Measurements from ENCODE around the gene ADARB2. TPM values are rescaled to one million over a fixed set of nuclear protein-coding genes. Genes with fewer than 3 reads are reported as not detected.

The ADARB2 gene
- total and polyA plus RNA-seq, 10 of the 15 experiments (the other 5 are each of a cell fraction or from before 2014, with no cell fraction given) = 0.02 to 4.1 (median 0.76) TPM

GRCh38 chr10:1216574-1217236 lies 520.6 kb downstream of the ADARB2 start (continued):
- no peak for TF ChIP-seq RCOR1 (conservative IDR thresholded peaks at IDR 0.05; ENCODE audit: low read depth, low read length)
- TF ChIP-seq SIN3A (IDR thresholded peaks at IDR 0.05; ENCODE audit: low read depth, low read length) = no peak
- no peak for TF ChIP-seq MYB (IDR thresholded peaks at IDR 0.05; ENCODE audit: borderline replicate concordance, low read depth, low read length)
- no peak for TF ChIP-seq TARDBP (IDR thresholded peaks at IDR 0.05; ENCODE audit: borderline replicate concordance)
- no peak for TF ChIP-seq DPF2 (IDR thresholded peaks at IDR 0.05)
- TF ChIP-seq SUPT20H (IDR thresholded peaks at IDR 0.05; ENCODE audit: borderline replicate concordance, control insufficient read depth, low read depth, low read length) = no peak
- TF ChIP-seq USF1 (IDR thresholded peaks at IDR 0.05; ENCODE audit: borderline replicate concordance, extremely low read length, insufficient read depth, low read depth, low read length) = no peak
- TF ChIP-seq ZZZ3 (IDR thresholded peaks at IDR 0.05; ENCODE audit: control insufficient read depth, insufficient read length, low read depth) = no peak

GRCh38 chr10:1215862-1216573 lies 521.3 kb downstream of the ADARB2 start:
- WGBS (ENCODE audit: insufficient coverage, insufficient replicate concordance, low lambda C conversion rate, missing lambda C conversion rate) = 16% methylated on average over 22 of the region's 22 CpGs
- ChIA-PET SMC1A (ENCODE audit: uncharacterized antibody, unreplicated experiment) (no interaction called here), CTCF (no interaction called here), POLR2A (no interaction called here), RAD21 (ENCODE audit: unreplicated experiment) (no interaction called here)
- H3K36me3 ChIP-seq (ENCODE audit: control insufficient read depth in 2 of 2, insufficient read depth in 2 of 2, low read length in 1 of 2) = no peaks in the 10 kb centered on the region
- intact Hi-C loops (cut with micrococcal nuclease; ENCODE audit: unreplicated experiment) = no loop called here
- H3K27me3 ChIP-seq (replicated peaks in 1 of 2; ENCODE audit: control insufficient read depth in 2 of 2, insufficient read depth in 2 of 2, low read length in 1 of 2) = no peaks in the 10 kb centered on the region
- H3K4me2 ChIP-seq (ENCODE audit: control insufficient read depth, insufficient read depth) = no peak overlapping the region
- no peaks in the 10 kb centered on the region for H3K4me1 ChIP-seq (ENCODE audit: control insufficient read depth, insufficient read depth, low read length)
- no peak overlapping the region for H3K27ac ChIP-seq (ENCODE audit: control insufficient read depth, insufficient read depth)
- no peak overlapping the region for H3K4me3 ChIP-seq
- no peak overlapping the region for H2AFZ ChIP-seq (ENCODE audit: control insufficient read depth, low read depth, low read length)
- ATAC-seq = no peak
- BruUV-seq (replicated peaks) = no TSS peak
- H3K9me3 ChIP-seq (replicated peaks; ENCODE audit: control insufficient read depth, insufficient read depth, low read length) = no peaks in the 10 kb centered on the region
- no peak overlapping the region for H3K9ac ChIP-seq (ENCODE audit: control insufficient read depth, insufficient read depth, low read length)
- H4K20me1 ChIP-seq (ENCODE audit: control insufficient read depth, insufficient read depth) = no peaks in the 10 kb centered on the region
- DNase-seq (ENCODE audit: low read depth, low spot score) = no peak
- no peaks in the 10 kb centered on the region for H3K79me2 ChIP-seq (ENCODE audit: control insufficient read depth, insufficient read depth, low read length)
- in situ Hi-C loops (cut with MboI) = no loop called here
- FAIRE-seq = no peak
- no peak for TF ChIP-seq E2F8 (IDR thresholded peaks at IDR 0.05; ENCODE audit: low read depth, partially characterized antibody)
- TF ChIP-seq CHD2 (IDR thresholded peaks at IDR 0.05; ENCODE audit: borderline replicate concordance, low read depth, low read length) = no peak
- no peak for TF ChIP-seq ZNF207 (IDR thresholded peaks at IDR 0.05; ENCODE audit: borderline replicate concordance)
- no peak for TF ChIP-seq YBX1 (IDR thresholded peaks at IDR 0.05)
- no peak for TF ChIP-seq E2F4 (IDR thresholded peaks at IDR 0.05; ENCODE audit: low read depth, low read length)
- no peak for TF ChIP-seq SIN3A (IDR thresholded peaks at IDR 0.05; ENCODE audit: low read depth, low read length)
- no peak for TF ChIP-seq ZSCAN29 (IDR thresholded peaks at IDR 0.05)
- no peak for TF ChIP-seq KDM1A (IDR thresholded peaks at IDR 0.05; ENCODE audit: borderline replicate concordance)
- no peak for TF ChIP-seq PAX5 (IDR thresholded peaks at IDR 0.05; ENCODE audit: borderline replicate concordance, low read depth, low read length)
- no peak for TF ChIP-seq MYC (IDR thresholded peaks at IDR 0.05; ENCODE audit: insufficient read depth, insufficient read length, insufficient replicate concordance, low read length, severe bottlenecking)
- TF ChIP-seq SREBF1 (IDR thresholded peaks at IDR 0.05; ENCODE audit: low read length) = no peak
- TF ChIP-seq ASH2L (IDR thresholded peaks at IDR 0.05; ENCODE audit: borderline replicate concordance, low read depth) = no peak

All from GM12878 (cell line).